IPS-20b (cell line): ENCODE data around the gene AGPAT2.

Source experiments
- H3K27ac ChIP-seq: one replicate; pipeline ENCODE4 v1.5.1; 2013; ENCODE audit warnings: low read length
- H3K27me3 ChIP-seq: 2 replicates; pipeline ENCODE4 v1.6.1; 2013; ENCODE audit warnings: mild to moderate bottlenecking, low read length, inconsistent platforms; ENCODE audit not compliant: insufficient read depth
- H3K36me3 ChIP-seq: 2 replicates; pipeline ENCODE4 v1.6.1; 2013; ENCODE audit warnings: low read depth, mild to moderate bottlenecking, inconsistent platforms, low read length, moderate library complexity; ENCODE audit not compliant: insufficient read depth
- H3K4me1 ChIP-seq: 2 replicates; pipeline ENCODE4 v1.6.1; 2013; ENCODE audit warnings: mild to moderate bottlenecking, control low read depth, inconsistent platforms, low read length, moderate library complexity; ENCODE audit not compliant: insufficient read depth
- H3K4me3 ChIP-seq: 2 replicates; pipeline ENCODE4 v1.5.1; 2013; ENCODE audit warnings: mild to moderate bottlenecking, low read length, inconsistent platforms
- H3K9ac ChIP-seq: 2 replicates; pipeline ENCODE4 v1.6.1; 2013; ENCODE audit warnings: low read depth, mild to moderate bottlenecking, inconsistent platforms, low read length, moderate library complexity
- H3K9me3 ChIP-seq: 2 replicates; pipeline ENCODE4 v1.6.1; 2013; ENCODE audit warnings: mild to moderate bottlenecking, low read depth, low read length, inconsistent platforms; ENCODE audit not compliant: insufficient read depth

AGPAT2 gene

GRCh38 chr9:136673975-136674785 is 13.1 kb downstream of the AGPAT2 start:
- Histone ChIP-seq H3K4me1 (no peaks in the 10 kb centered on the region), H3K27me3 (no peaks in the 10 kb centered on the region), H3K9me3 (no peaks in the 10 kb centered on the region), H3K4me3 (no peak overlapping the region), H3K36me3 (no peaks in the 10 kb centered on the region), H3K27ac (no peak overlapping the region), H3K9ac (no peak overlapping the region)

DNA sequence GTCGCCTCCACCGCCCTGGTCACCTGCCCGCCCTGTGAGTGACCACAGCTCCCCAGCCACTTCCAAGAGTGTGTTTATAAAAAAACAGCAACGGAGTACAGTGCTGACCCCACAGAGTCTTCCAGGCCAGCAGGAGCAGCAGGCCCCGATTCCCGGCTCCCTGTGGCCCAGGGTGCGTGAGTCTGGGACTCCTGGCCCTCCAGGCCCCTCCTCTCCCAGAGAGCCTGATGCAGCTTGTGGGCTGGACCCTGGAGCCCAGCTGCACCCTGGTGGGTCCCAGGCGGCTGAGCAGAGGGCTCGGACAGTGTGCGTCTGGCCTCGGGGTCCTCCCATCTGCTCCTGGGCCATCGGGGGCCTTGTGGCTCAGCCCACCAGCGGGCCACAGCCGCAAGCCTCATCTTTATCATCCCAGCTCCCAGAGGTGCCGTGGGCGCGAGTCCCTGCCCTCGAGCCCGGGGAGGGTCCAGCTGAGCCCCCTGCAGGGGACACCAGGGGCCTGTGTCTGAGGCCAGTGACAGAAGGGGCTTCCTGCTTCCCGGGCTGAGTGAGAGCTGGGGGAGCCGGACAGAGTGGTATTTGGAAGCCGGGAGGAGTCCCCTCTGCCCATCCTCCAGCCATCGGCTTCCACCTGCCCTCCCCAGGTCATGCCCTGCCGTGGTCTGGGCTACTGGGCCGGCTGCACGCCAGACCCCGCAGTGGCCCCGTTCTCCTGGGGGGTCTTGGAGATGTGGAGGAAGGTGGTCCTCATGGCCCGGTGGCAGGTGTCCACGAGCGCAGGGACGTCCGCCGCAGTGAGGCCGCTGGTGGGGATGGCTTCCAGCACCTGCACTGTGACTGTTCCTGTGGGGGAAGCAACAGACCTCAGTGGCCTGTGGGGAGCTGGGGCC is 13.9 kb downstream of the AGPAT2 start:
- no peaks in the 10 kb centered on the region for H3K9me3 ChIP-seq
- no peak overlapping the region for H3K27ac ChIP-seq
- no peaks in the 10 kb centered on the region for H3K4me1 ChIP-seq
- no peaks in the 10 kb centered on the region for H3K36me3 ChIP-seq
- H3K27me3 ChIP-seq = no peaks in the 10 kb centered on the region
- H3K9ac ChIP-seq = no peak overlapping the region
- H3K4me3 ChIP-seq = no peak overlapping the region

GRCh38 chr9:136672431-136673087 is 14.7 kb downstream of the AGPAT2 start:
- no peaks in the 10 kb centered on the region for H3K9me3 ChIP-seq
- no peaks in the 10 kb centered on the region for H3K4me1 ChIP-seq
- no peaks in the 10 kb centered on the region for H3K27me3 ChIP-seq
- H3K27ac ChIP-seq = no peak overlapping the region
- no peak overlapping the region for H3K9ac ChIP-seq
- no peaks in the 10 kb centered on the region for H3K36me3 ChIP-seq
- no peak overlapping the region for H3K4me3 ChIP-seq

DNA sequence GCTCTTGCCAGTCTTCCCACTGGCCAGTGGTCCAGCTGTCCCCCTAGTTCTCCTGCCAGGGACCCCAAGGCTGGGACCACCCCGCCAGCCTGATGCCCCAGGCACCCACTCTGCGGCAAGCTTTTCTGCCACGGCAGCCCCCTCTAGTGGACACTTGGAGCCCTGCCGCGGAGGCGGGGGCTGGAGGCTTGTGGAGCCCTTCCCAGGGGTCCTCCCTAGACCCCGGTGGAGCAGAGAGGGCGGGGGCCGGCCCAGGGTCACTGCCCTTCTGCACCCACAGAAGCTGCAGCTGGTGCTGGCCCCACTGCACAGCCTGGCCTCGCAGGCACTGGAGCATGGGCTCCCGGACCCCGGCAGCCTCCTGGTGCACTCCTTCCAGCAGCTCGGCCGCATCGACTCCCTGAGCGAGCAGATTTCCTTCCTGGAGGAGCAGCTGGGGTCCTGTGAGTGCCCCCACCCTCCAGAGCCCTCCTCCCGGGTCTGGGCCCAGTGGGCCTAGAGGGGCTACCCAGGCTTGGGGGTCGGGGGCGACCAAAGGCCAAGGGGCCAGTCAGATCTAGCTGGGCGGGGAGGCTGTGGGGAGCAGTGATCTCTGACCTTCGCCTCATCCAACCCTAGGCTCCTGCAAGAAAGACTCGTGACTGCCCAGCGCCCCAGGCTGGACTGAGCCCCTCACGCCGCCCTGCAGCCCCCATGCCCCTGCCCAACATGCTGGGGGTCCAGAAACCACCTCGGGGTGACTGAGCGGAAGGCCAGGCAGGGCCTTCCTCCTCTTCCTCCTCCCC is 15.4 kb downstream of the AGPAT2 start:
- Histone ChIP-seq H3K4me1 (no peaks in the 10 kb centered on the region), H3K27me3 (peaks cover 3% of the 10 kb centered on the region; the same call in 1 of the 2 replicates), H3K9me3 (no peaks in the 10 kb centered on the region), H3K27ac (no peak overlapping the region), H3K9ac (no peak overlapping the region), H3K4me3 (no peak overlapping the region), H3K36me3 (no peaks in the 10 kb centered on the region)

GRCh38 chr9:136671254-136671614 is 16.0 kb downstream of the AGPAT2 start:
- Histone ChIP-seq H3K4me1 (no peaks in the 10 kb centered on the region), H3K36me3 (no peaks in the 10 kb centered on the region), H3K4me3 (no peak overlapping the region), H3K9ac (no peak overlapping the region), H3K27me3 (peaks cover 9% of the 10 kb centered on the region; the same call in 1 of the 2 replicates), H3K9me3 (no peaks in the 10 kb centered on the region), H3K27ac (no peak overlapping the region)

GRCh38 chr9:136670576-136671253 is 16.5 kb downstream of the AGPAT2 start:
- H3K4me1 ChIP-seq = no peaks in the 10 kb centered on the region
- no peaks in the 10 kb centered on the region for H3K36me3 ChIP-seq
- peaks cover 9% of the 10 kb centered on the region; the same call in 1 of the 2 replicates for H3K27me3 ChIP-seq
- H3K4me3 ChIP-seq = no peak overlapping the region
- H3K9me3 ChIP-seq = no peaks in the 10 kb centered on the region
- no peak overlapping the region for H3K9ac ChIP-seq
- H3K27ac ChIP-seq = no peak overlapping the region

GRCh38 chr9:136669791-136670464 is 17.3 kb downstream of the AGPAT2 start:
- no peak overlapping the region for H3K4me3 ChIP-seq
- H3K27ac ChIP-seq = no peak overlapping the region
- no peaks in the 10 kb centered on the region for H3K9me3 ChIP-seq
- H3K9ac ChIP-seq = no peak overlapping the region
- peaks cover 9% of the 10 kb centered on the region; the same call in 1 of the 2 replicates for H3K27me3 ChIP-seq
- H3K36me3 ChIP-seq = no peaks in the 10 kb centered on the region
- no peaks in the 10 kb centered on the region for H3K4me1 ChIP-seq

GRCh38 chr9:136668983-136669790 is 18.1 kb downstream of the AGPAT2 start:
- no peaks in the 10 kb centered on the region for H3K4me1 ChIP-seq
- no peak overlapping the region for H3K4me3 ChIP-seq
- no peak overlapping the region for H3K9ac ChIP-seq

GRCh38 chr9:136667940-136668760 is 19.1 kb downstream of the AGPAT2 start:
- Histone ChIP-seq H3K4me3 (no peak overlapping the region), H3K9ac (no peak overlapping the region), H3K27me3 (peaks cover 9% of the 10 kb centered on the region; the same call in 1 of the 2 replicates), H3K27ac (no peak overlapping the region), H3K36me3 (no peaks in the 10 kb centered on the region), H3K9me3 (no peaks in the 10 kb centered on the region), H3K4me1 (no peaks in the 10 kb centered on the region)

More at GRCh38 chr9:136668983-136669790, 18.1 kb downstream of the AGPAT2 start:
- no peak overlapping the region for H3K27ac ChIP-seq
- H3K9me3 ChIP-seq = no peaks in the 10 kb centered on the region
- H3K36me3 ChIP-seq = no peaks in the 10 kb centered on the region
- peaks cover 9% of the 10 kb centered on the region; the same call in 1 of the 2 replicates for H3K27me3 ChIP-seq
